Measurements from ENCODE around the gene GTF2F2.

GTF2F2 gene

GRCh38 chr13:45280011-45280410, 159.7 kb downstream of the GTF2F2 start:
- H3K4me1 ChIP-seq (ENCODE audit: low read length): peaks cover 18% of the 10 kb centered on the region
- no peaks in the 10 kb centered on the region for H3K79me2 ChIP-seq (ENCODE audit: low read length)
- H3K36me3 ChIP-seq (replicated peaks; ENCODE audit: low read depth, low read length): peaks cover 21% of the 10 kb centered on the region
- H4K20me1 ChIP-seq (ENCODE audit: insufficient read depth, low read length): peaks cover 3% of the 10 kb centered on the region; the same call in 1 of the 2 replicates
- no peak overlapping the region for H3K9ac ChIP-seq (ENCODE audit: low read length)
- H3K27ac ChIP-seq (ENCODE audit: low read length): no peak overlapping the region
- H3K4me2 ChIP-seq (ENCODE audit: low read length): no peak overlapping the region
- H2AFZ ChIP-seq (ENCODE audit: low read depth, low read length): no peak overlapping the region
- H3K4me3 ChIP-seq (ENCODE audit: low read length): no peak overlapping the region
- no peaks in the 10 kb centered on the region for H3K27me3 ChIP-seq (ENCODE audit: low read depth, low read length)
- no peaks in the 10 kb centered on the region for H3K9me3 ChIP-seq (ENCODE audit: insufficient read depth, low read length)
- no peak for TF ChIP-seq CTCF (IDR thresholded peaks at IDR 0.05; ENCODE audit: low read depth, low read length)
- no peak for TF ChIP-seq EZH2phosphoT487 (IDR thresholded peaks at IDR 0.05; ENCODE audit: low read depth)

- no peaks in the 10 kb centered on the region for H3K9me3 ChIP-seq (ENCODE audit: insufficient read depth, low read length)
- H3K36me3 ChIP-seq (replicated peaks; ENCODE audit: low read depth, low read length): peaks cover 21% of the 10 kb centered on the region
- no peak overlapping the region for H3K9ac ChIP-seq (ENCODE audit: low read length)
- peaks cover 18% of the 10 kb centered on the region for H3K4me1 ChIP-seq (ENCODE audit: low read length)
- H4K20me1 ChIP-seq (ENCODE audit: insufficient read depth, low read length): peaks cover 3% of the 10 kb centered on the region; the same call in 1 of the 2 replicates
- H2AFZ ChIP-seq (ENCODE audit: low read depth, low read length): no peak overlapping the region
- H3K79me2 ChIP-seq (ENCODE audit: low read length): no peaks in the 10 kb centered on the region
- no peak overlapping the region for H3K27ac ChIP-seq (ENCODE audit: low read length)
- TF ChIP-seq CTCF (IDR thresholded peaks at IDR 0.05; ENCODE audit: low read depth, low read length) (peak; percentile 91), EZH2phosphoT487 (IDR thresholded peaks at IDR 0.05; ENCODE audit: low read depth) (no peak)
- no peak overlapping the region for H3K4me2 ChIP-seq (ENCODE audit: low read length)
- H3K27me3 ChIP-seq (ENCODE audit: low read depth, low read length): no peaks in the 10 kb centered on the region
- H3K4me3 ChIP-seq (ENCODE audit: low read length): no peak overlapping the region
Observed at GRCh38 chr13:45280751-45281634, 160.7 kb downstream of the GTF2F2 start.

- H3K27ac ChIP-seq (ENCODE audit: low read length): no peak overlapping the region
- H4K20me1 ChIP-seq (ENCODE audit: insufficient read depth, low read length): peaks cover 3% of the 10 kb centered on the region; the same call in 1 of the 2 replicates
- H3K79me2 ChIP-seq (ENCODE audit: low read length): no peaks in the 10 kb centered on the region
- TF ChIP-seq CTCF (IDR thresholded peaks at IDR 0.05; ENCODE audit: low read depth, low read length): no peak
- peaks cover 11% of the 10 kb centered on the region for H3K4me1 ChIP-seq (ENCODE audit: low read length)
- H3K4me2 ChIP-seq (ENCODE audit: low read length): no peak overlapping the region
- no peak overlapping the region for H3K9ac ChIP-seq (ENCODE audit: low read length)
- no peaks in the 10 kb centered on the region for H3K9me3 ChIP-seq (ENCODE audit: insufficient read depth, low read length)
- H3K4me3 ChIP-seq (ENCODE audit: low read length): no peak overlapping the region
- H2AFZ ChIP-seq (ENCODE audit: low read depth, low read length): no peak overlapping the region
- H3K27me3 ChIP-seq (ENCODE audit: low read depth, low read length): no peaks in the 10 kb centered on the region
- peaks cover 12% of the 10 kb centered on the region for H3K36me3 ChIP-seq (replicated peaks; ENCODE audit: low read depth, low read length)
Observed at GRCh38 chr13:45282994-45283393, 162.7 kb downstream of the GTF2F2 start.

- Histone ChIP-seq H3K9ac (ENCODE audit: low read length) (no peak overlapping the region), H3K4me2 (ENCODE audit: low read length) (no peak overlapping the region), H4K20me1 (ENCODE audit: insufficient read depth, low read length) (no peaks in the 10 kb centered on the region), H2AFZ (ENCODE audit: low read depth, low read length) (no peak overlapping the region), H3K27me3 (ENCODE audit: low read depth, low read length) (no peaks in the 10 kb centered on the region), H3K4me1 (ENCODE audit: low read length) (no peaks in the 10 kb centered on the region), H3K27ac (ENCODE audit: low read length) (no peak overlapping the region), H3K4me3 (ENCODE audit: low read length) (no peak overlapping the region), H3K79me2 (ENCODE audit: low read length) (no peaks in the 10 kb centered on the region), H3K36me3 (replicated peaks; ENCODE audit: low read depth, low read length) (peaks cover 5% of the 10 kb centered on the region), H3K9me3 (ENCODE audit: insufficient read depth, low read length) (no peaks in the 10 kb centered on the region)
- TF ChIP-seq EZH2phosphoT487 (IDR thresholded peaks at IDR 0.05; ENCODE audit: low read depth) (no peak), CTCF (IDR thresholded peaks at IDR 0.05; ENCODE audit: low read depth, low read length) (no peak)
Observed at GRCh38 chr13:45289936-45290563, 169.7 kb downstream of the GTF2F2 start.
